IMR-90 (cell line): Measurements from ENCODE around the gene LAMTOR3. TPM values are rescaled to one million over a fixed set of nuclear protein-coding genes. Genes with fewer than 3 reads are reported as not detected.

Experiments used
- ATAC-seq: fragments of 200-7000 bp; cut with Tn5 transposase; 2 replicates; pipeline ENCODE4 v1.9.1; 2020; ENCODE audit warnings: low read depth, mild to moderate bottlenecking, moderate library complexity
- BruUV-seq: library from RNA; stranded (reverse); fragments of 400-500 nt; replicated peaks from 2 replicates; lab custom pipeline; 2021; lab: Mats Ljungman, UMichigan
- CTCF ChIA-PET: fragments of 300-600 bp; formaldehyde crosslinking; extraction: SDS; loops from one replicate; lab custom pipeline; 2021; ENCODE audit warnings: antibody characterized with exemption; lab: Yijun Ruan, JAX
- POLR2A ChIA-PET: fragments of 300-600 bp; sonication (Branson Sonifier 250); formaldehyde crosslinking; loops from one replicate; lab custom pipeline; 2022; ENCODE audit warnings: antibody characterized with exemption; ENCODE audit not compliant: unreplicated experiment; lab: Charles Lee
- DNase-seq: peaks from one replicate; pipeline ENCODE4 v3.0.0; 2013
- H2AFZ ChIP-seq: replicated peaks from 2 replicates; pipeline ENCODE3; 2013; ENCODE audit warnings: low read length, mild to moderate bottlenecking; ENCODE audit not compliant: poor library complexity
- H2AK5ac ChIP-seq: 2 replicates; pipeline ENCODE4 v1.6.1; 2013; ENCODE audit warnings: low read depth, low read length, inconsistent platforms
- H2AK9ac ChIP-seq: replicated peaks from 2 replicates; pipeline ENCODE3; 2013; ENCODE audit warnings: mild to moderate bottlenecking, low read depth, low read length, moderate library complexity; ENCODE audit not compliant: poor library complexity
- H2BK120ac ChIP-seq: 2 replicates; pipeline ENCODE4 v1.6.1; 2013; ENCODE audit warnings: low read depth, low read length, inconsistent platforms
- H2BK15ac ChIP-seq: 3 replicates; pipeline ENCODE4 v1.6.1; 2013; ENCODE audit warnings: low read depth, low read length, inconsistent platforms
- H2BK20ac ChIP-seq: 2 replicates; pipeline ENCODE4 v1.6.1; 2013; ENCODE audit warnings: low read depth, mild to moderate bottlenecking, inconsistent platforms, low read length, moderate library complexity
- H2BK5ac ChIP-seq: 2 replicates; pipeline ENCODE4 v1.6.1; 2013; ENCODE audit warnings: mild to moderate bottlenecking, low read depth, low read length, inconsistent platforms; ENCODE audit not compliant: poor library complexity, severe bottlenecking
- H3K14ac ChIP-seq: replicated peaks from 2 replicates; pipeline ENCODE4 v1.6.1; 2013; ENCODE audit warnings: low read depth, low read length, inconsistent platforms
- H3K18ac ChIP-seq: 2 replicates; pipeline ENCODE4 v1.6.1; 2013; ENCODE audit warnings: low read depth, low read length, control low read depth
- H3K23ac ChIP-seq: 2 replicates; pipeline ENCODE4 v1.6.1; 2013; ENCODE audit warnings: low read depth, low read length, inconsistent platforms
- H3K27ac ChIP-seq: 2 replicates; pipeline ENCODE4 v1.5.1; 2013; ENCODE audit warnings: mild to moderate bottlenecking, control low read depth, low read length; ENCODE audit not compliant: insufficient read depth
- H3K27me3 ChIP-seq: 2 replicates; pipeline ENCODE4 v1.6.1; 2013; ENCODE audit warnings: low read length; ENCODE audit not compliant: control insufficient read depth, insufficient read depth
- H3K36me3 ChIP-seq: 2 replicates; pipeline ENCODE4 v1.6.1; 2013; ENCODE audit warnings: low read length, mixed read lengths; ENCODE audit not compliant: control insufficient read depth, insufficient read depth
- H3K4ac ChIP-seq: 2 replicates; pipeline ENCODE4 v1.6.1; 2013; ENCODE audit warnings: low read depth, low read length, inconsistent platforms
- H3K4me1 ChIP-seq: 2 replicates; pipeline ENCODE4 v1.6.1; 2013; ENCODE audit warnings: low read length, mixed read lengths; ENCODE audit not compliant: control insufficient read depth, insufficient read depth
- H3K4me2 ChIP-seq: 2 replicates; pipeline ENCODE4 v1.6.1; 2013; ENCODE audit warnings: low read depth, mild to moderate bottlenecking, control low read depth, low read length, moderate library complexity
- H3K4me3 ChIP-seq: 2 replicates; pipeline ENCODE4 v1.5.1; 2013; ENCODE audit warnings: low read depth, mild to moderate bottlenecking, control low read depth, low read length, moderate library complexity; ENCODE audit not compliant: insufficient read depth
- H3K56ac ChIP-seq: 2 replicates; pipeline ENCODE4 v1.6.1; 2013; ENCODE audit warnings: low read length, inconsistent platforms; ENCODE audit not compliant: insufficient read depth; ENCODE audit errors: extremely low read depth
- H3K79me1 ChIP-seq, 2 experiments: 2 replicates each; pipeline ENCODE4 v1.6.1; 2013; ENCODE audit warnings: low read length in 2 of 2, inconsistent platforms in 1 of 2, low read depth in 1 of 2
- H3K9ac ChIP-seq: 2 replicates; pipeline ENCODE4 v1.6.1; 2013; ENCODE audit warnings: low read depth, low read length, control low read depth
- H3K9me1 ChIP-seq: 2 replicates; pipeline ENCODE4 v1.6.1; 2013; ENCODE audit warnings: low read length, inconsistent platforms; ENCODE audit not compliant: insufficient read depth
- H3K9me3 ChIP-seq: 2 replicates; pipeline ENCODE4 v1.6.1; 2013; ENCODE audit warnings: low read length; ENCODE audit not compliant: control insufficient read depth, insufficient read depth
- H4K20me1 ChIP-seq: 2 replicates; pipeline ENCODE4 v1.6.1; 2013; ENCODE audit warnings: low read length, inconsistent platforms; ENCODE audit not compliant: insufficient read depth
- H4K5ac ChIP-seq: 2 replicates; pipeline ENCODE4 v1.6.1; 2013; ENCODE audit warnings: mild to moderate bottlenecking, low read depth, low read length, control low read depth
- H4K8ac ChIP-seq, 2 experiments: 2 replicates each; pipeline ENCODE4 v1.6.1; 2013; ENCODE audit warnings: low read depth in 2 of 2, low read length in 2 of 2, control low read depth in 1 of 2, inconsistent platforms in 1 of 2
- H4K91ac ChIP-seq: 2 replicates; pipeline ENCODE4 v1.6.1; 2013; ENCODE audit warnings: low read depth, low read length, inconsistent platforms; ENCODE audit not compliant: insufficient read depth
- BHLHE40 ChIP-seq: fragments of 150-350 bp; IDR thresholded peaks from 2 replicates; pipeline ENCODE4 v1.6.1; 2016; ENCODE audit warnings: mild to moderate bottlenecking, low read depth, low read length
- CEBPB ChIP-seq: IDR thresholded peaks from 2 replicates; pipeline ENCODE4 v1.6.1; 2012; ENCODE audit warnings: low read depth, low read length, improper control_type of control experiment
- CHD1 ChIP-seq: IDR thresholded peaks from 2 replicates; pipeline ENCODE4 v1.6.1; 2012; ENCODE audit warnings: low read depth, low read length, improper control_type of control experiment
- CTCF ChIP-seq: conservative IDR thresholded peaks from 2 replicates; pipeline ENCODE4 v1.5.1; 2012; ENCODE audit warnings: mild to moderate bottlenecking, low read depth, low read length, improper control_type of control experiment
- FOS ChIP-seq: fragments of 150-350 bp; IDR thresholded peaks from 2 replicates; pipeline ENCODE4 v1.6.1; 2016; ENCODE audit warnings: low read depth, low read length
- MAFK ChIP-seq: IDR thresholded peaks from 2 replicates; pipeline ENCODE4 v1.6.1; 2012; ENCODE audit warnings: low read depth, low read length, improper control_type of control experiment
- MAZ ChIP-seq: IDR thresholded peaks from 2 replicates; pipeline ENCODE4 v1.6.1; 2012; ENCODE audit warnings: low read depth, mild to moderate bottlenecking, low read length, improper control_type of control experiment, moderate library complexity, borderline replicate concordance
- MXI1 ChIP-seq: IDR thresholded peaks from 2 replicates; pipeline ENCODE4 v1.6.1; 2012; ENCODE audit warnings: low read depth, mild to moderate bottlenecking, low read length, moderate library complexity, borderline replicate concordance
- NFE2L2 ChIP-seq: fragments of 150-350 bp; IDR thresholded peaks from 2 replicates; pipeline ENCODE4 v1.6.1; 2016; ENCODE audit warnings: low read depth, mild to moderate bottlenecking, low read length
- POLR2A ChIP-seq: IDR thresholded peaks from 2 replicates; pipeline ENCODE4 v1.6.1; 2012; ENCODE audit warnings: mild to moderate bottlenecking, low read depth, low read length
- RAD21 ChIP-seq: IDR thresholded peaks from 2 replicates; pipeline ENCODE4 v1.6.1; 2012; ENCODE audit warnings: low read length, improper control_type of control experiment
- RCOR1 ChIP-seq: IDR thresholded peaks from 2 replicates; pipeline ENCODE4 v1.6.1; 2012; ENCODE audit warnings: mild to moderate bottlenecking, low read length, improper control_type of control experiment; ENCODE audit not compliant: insufficient replicate concordance
- SMC3 ChIP-seq: fragments of 150-350 bp; IDR thresholded peaks from 2 replicates; pipeline ENCODE4 v1.6.1; 2016; ENCODE audit warnings: low read depth, mild to moderate bottlenecking, antibody characterized with exemption, low read length, moderate library complexity
- USF2 ChIP-seq: fragments of 150-350 bp; IDR thresholded peaks from 2 replicates; pipeline ENCODE4 v1.6.1; 2017; ENCODE audit warnings: mild to moderate bottlenecking, antibody characterized with exemption, low read length, low read depth
- dilution Hi-C: fragments of 300-500 bp; cut with HindIII; formaldehyde crosslinking; loops from one replicate; pipeline ENCODE4 v1.14.3; 2018; ENCODE audit warnings: low sequenced_read_pairs; ENCODE audit not compliant: unreplicated experiment
- in situ Hi-C: fragments of 300-500 bp; cut with MboI; formaldehyde crosslinking; loops from 3 replicates; pipeline ENCODE4 v1.14.3; 2019; ENCODE audit warnings: low sequenced_read_pairs, inconsistent platforms, mixed read lengths
- intact Hi-C: fragments of 100-400 bp; cut with micrococcal nuclease; formaldehyde crosslinking; loops from 2 replicates; pipeline ENCODE4 v1.10.0; 2022
- polyA plus RNA-seq, 3 experiments: library from polyadenylated mRNA; depleted of rRNA; stranded (reverse); fragments of >200 nt; gene quantifications; 2 replicates each; pipeline ENCODE4 v1.2.3, GENCODE V29; 2012; ENCODE audit warnings: low replicate concordance in 1 of 3
- total RNA-seq: library from RNA; depleted of rRNA; stranded (reverse); fragments of >200 nt; gene quantifications from 2 replicates; pipeline ENCODE4 v1.2.3, GENCODE V29; 2012
- TF ChIP-seq, protein P1 (sequence below): fragments of 150-350 bp; IDR thresholded peaks from 2 replicates; pipeline ENCODE4 v1.6.1; 2016; ENCODE audit warnings: low read depth, mild to moderate bottlenecking, low read length, moderate library complexity, borderline replicate concordance

Gene LAMTOR3
- total and polyA plus RNA-seq, 2 of the 4 experiments (the other 2 are of a cell fraction): 28.6 to 35.7 TPM

- dilution Hi-C loops: no loop called here
- peaks cover 11% of the 10 kb centered on the region for H3K36me3 ChIP-seq
Observed at GRCh38 chr4:99878604-99879003, 15.6 kb downstream of the LAMTOR3 start.

More at GRCh38 chr4:99878604-99879003, 15.6 kb downstream of the LAMTOR3 start:
- no peak overlapping the region for H3K14ac ChIP-seq
- H3K27me3 ChIP-seq: no peaks in the 10 kb centered on the region
- H4K20me1 ChIP-seq: no peaks in the 10 kb centered on the region
- no peak overlapping the region for H2BK120ac ChIP-seq
- no peak overlapping the region for H3K56ac ChIP-seq
- H3K4me1 ChIP-seq: no peaks in the 10 kb centered on the region
- BruUV-seq: no TSS peak
- no peak overlapping the region for H4K5ac ChIP-seq
- no peak for TF ChIP-seq RAD21
- TF ChIP-seq FOS: no peak
- TF ChIP-seq MAZ: no peak
- TF ChIP-seq, protein P1, sequence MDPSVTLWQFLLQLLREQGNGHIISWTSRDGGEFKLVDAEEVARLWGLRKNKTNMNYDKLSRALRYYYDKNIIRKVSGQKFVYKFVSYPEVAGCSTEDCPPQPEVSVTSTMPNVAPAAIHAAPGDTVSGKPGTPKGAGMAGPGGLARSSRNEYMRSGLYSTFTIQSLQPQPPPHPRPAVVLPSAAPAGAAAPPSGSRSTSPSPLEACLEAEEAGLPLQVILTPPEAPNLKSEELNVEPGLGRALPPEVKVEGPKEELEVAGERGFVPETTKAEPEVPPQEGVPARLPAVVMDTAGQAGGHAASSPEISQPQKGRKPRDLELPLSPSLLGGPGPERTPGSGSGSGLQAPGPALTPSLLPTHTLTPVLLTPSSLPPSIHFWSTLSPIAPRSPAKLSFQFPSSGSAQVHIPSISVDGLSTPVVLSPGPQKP: no peak
- no peak for TF ChIP-seq USF2
- no peak for TF ChIP-seq BHLHE40
- no peak for TF ChIP-seq POLR2A
- TF ChIP-seq CEBPB: no peak
- no peak for TF ChIP-seq RCOR1
- no peak for TF ChIP-seq CHD1
- no peak for TF ChIP-seq MXI1
- no peak for TF ChIP-seq NFE2L2
- no peak for TF ChIP-seq CTCF
- TF ChIP-seq MAFK: no peak
- no peak for TF ChIP-seq SMC3
- no peak overlapping the region for H3K18ac ChIP-seq
- no peak overlapping the region for H3K4me3 ChIP-seq
- H2BK5ac ChIP-seq: no peak overlapping the region
- no peak overlapping the region for H2BK20ac ChIP-seq
- no peak overlapping the region for H2AK5ac ChIP-seq
- no peak overlapping the region for H3K27ac ChIP-seq
- H3K9me3 ChIP-seq: no peaks in the 10 kb centered on the region
- no peak overlapping the region for H3K4ac ChIP-seq
- H3K4me2 ChIP-seq: no peak overlapping the region
- in situ Hi-C loops (no loop called here), intact Hi-C loops (no loop called here)
- no peak overlapping the region for H2AFZ ChIP-seq
- no peak overlapping the region for H3K23ac ChIP-seq
- no peaks in the 10 kb centered on the region for H3K9me1 ChIP-seq
- ChIA-PET POLR2A (no interaction called here), CTCF (no interaction called here)
- no peak overlapping the region for H3K9ac ChIP-seq
- no peak for DNase-seq
- H2BK15ac ChIP-seq: no peak overlapping the region
- no peak overlapping the region for H2AK9ac ChIP-seq
- H3K79me1 ChIP-seq: no peaks in the 10 kb centered on the region
- no peak overlapping the region for H4K8ac ChIP-seq
- H4K91ac ChIP-seq: no peak overlapping the region
- ATAC-seq: no peak
